ENCODE results near the gene TCEA2.

GRCh38 chr20:64038224-64038564 is 24.8 kb upstream of the TCEA2 start:
- TF ChIP-seq CTCF (conservative IDR thresholded peaks at IDR 0.05 in 1 of 2, IDR thresholded peaks at IDR 0.05 in 1 of 2; ENCODE audit: extremely low read depth in 1 of 2, insufficient read depth in 1 of 2, low read depth in 1 of 2, low read length in 2 of 2) (no peak), EZH2 (IDR thresholded peaks at IDR 0.05; ENCODE audit: borderline replicate concordance, low read length) (no peak)
